Endothelial cell of umbilical vein (primary cell): ENCODE data around the gene TEDC1. TPM values are rescaled to one million over a fixed set of nuclear protein-coding genes. Genes with fewer than 3 reads are reported as not detected.

Source experiments
- BruUV-seq: library from RNA; stranded (reverse); fragments of 400-500 nt; replicated peaks from 2 replicates; lab custom pipeline; 2021; lab: Mats Ljungman, UMichigan
- CTCF ChIA-PET: fragments of 300-600, 350-600 bp; sonication (Branson Sonifier 250); formaldehyde crosslinking; loops from one replicate; lab custom pipeline; 2021; ENCODE audit warnings: antibody characterized with exemption, inconsistent platforms; lab: Charles Lee
- POLR2A ChIA-PET: fragments of 300-600, 350-600 bp; sonication (Branson Sonifier 250); formaldehyde crosslinking; loops from one replicate; lab custom pipeline; 2021; ENCODE audit warnings: antibody characterized with exemption, inconsistent platforms; lab: Charles Lee
- DNase-seq: peaks from one replicate; pipeline ENCODE4 v3.0.0-alpha.2; 2011; ENCODE audit warnings: low read depth, low spot score
- FAIRE-seq: peaks from 2 replicates; lab custom pipeline; 2011; peaks lifted over from hg19 to GRCh38; lab: Jason Lieb, UNC
- H2AFZ ChIP-seq: 2 replicates; pipeline ENCODE4 v1.6.0; 2012; ENCODE audit warnings: low read depth, low read length, control low read depth, inconsistent platforms
- H3K27ac ChIP-seq: 2 replicates; pipeline ENCODE4 v1.5.1; 2011; ENCODE audit warnings: low read depth, mild to moderate bottlenecking, control low read depth, low read length, moderate library complexity; ENCODE audit not compliant: insufficient read depth
- H3K27me3 ChIP-seq, 2 experiments: 2 replicates each; pipeline versions ENCODE4 v1.6.0 to v1.6.1; 2011; ENCODE audit warnings: low read length in 2 of 2, mixed read lengths in 1 of 2; ENCODE audit not compliant: control insufficient read depth in 2 of 2, insufficient read depth in 2 of 2
- H3K36me3 ChIP-seq, 2 experiments: 2 replicates in 1 of 2; 3 replicates in 1 of 2; pipeline ENCODE4 v1.5.1; 2011; ENCODE audit warnings: low read length in 2 of 2, mild to moderate bottlenecking in 1 of 2, moderate library complexity in 1 of 2; ENCODE audit not compliant: control insufficient read depth in 2 of 2, insufficient read depth in 2 of 2; ENCODE audit errors: extremely low read depth in 1 of 2
- H3K4me1 ChIP-seq: 3 replicates; pipeline ENCODE4 v1.5.1; 2011; ENCODE audit warnings: mild to moderate bottlenecking, low read length; ENCODE audit not compliant: control insufficient read depth, insufficient read depth; ENCODE audit errors: extremely low read depth
- H3K4me2 ChIP-seq: 2 replicates; pipeline ENCODE4 v1.6.1; 2011; ENCODE audit warnings: low read length, control low read depth, mixed read lengths; ENCODE audit not compliant: insufficient read depth
- H3K4me3 ChIP-seq, 3 experiments: fragments of 200-600 bp in 1 of 3; sonication (generic), shearing (Covaris generic) in 1 of 3; replicated peaks in 1 of 3; 2 replicates each; pipeline ENCODE4 v1.5.1; 2011 to 2016; ENCODE audit warnings: control low read depth in 3 of 3, low read length in 3 of 3, mild to moderate bottlenecking in 2 of 3, inconsistent platforms in 1 of 3, low read depth in 1 of 3, moderate library complexity in 1 of 3; ENCODE audit not compliant: insufficient read depth in 1 of 3
- H3K79me2 ChIP-seq: 2 replicates; pipeline ENCODE4 v1.6.0; 2012; ENCODE audit warnings: low read length, inconsistent platforms; ENCODE audit not compliant: control insufficient read depth, insufficient read depth
- H3K9ac ChIP-seq: replicated peaks from 2 replicates; pipeline ENCODE3; 2011; ENCODE audit warnings: low read length, control low read depth; ENCODE audit not compliant: insufficient read depth; ENCODE audit errors: extremely low read depth
- H3K9me1 ChIP-seq: replicated peaks from 3 replicates; pipeline ENCODE4 v1.6.0; 2011; ENCODE audit warnings: mild to moderate bottlenecking, low read length; ENCODE audit not compliant: control insufficient read depth, insufficient read depth; ENCODE audit errors: extremely low read depth
- H3K9me3 ChIP-seq: replicated peaks from 2 replicates; pipeline ENCODE4 v1.5.1; 2012; ENCODE audit warnings: low read length, inconsistent platforms; ENCODE audit not compliant: control insufficient read depth, insufficient read depth
- H4K20me1 ChIP-seq: replicated peaks from 2 replicates; pipeline ENCODE3; 2011; ENCODE audit warnings: mild to moderate bottlenecking, low read length; ENCODE audit not compliant: control insufficient read depth, insufficient read depth; ENCODE audit errors: extremely low read depth
- EZH2 ChIP-seq: IDR thresholded peaks from 2 replicates; pipeline ENCODE4 v1.6.1; 2012; ENCODE audit warnings: borderline replicate concordance, low read depth, mild to moderate bottlenecking, moderate library complexity, low read length, inconsistent platforms; ENCODE audit not compliant: severe bottlenecking
- FOS ChIP-seq: IDR thresholded peaks from 2 replicates; pipeline ENCODE4 v1.6.1; 2011; ENCODE audit warnings: mild to moderate bottlenecking, low read length, moderate library complexity, borderline replicate concordance; ENCODE audit not compliant: insufficient read depth
- GATA2 ChIP-seq: IDR thresholded peaks from 2 replicates; pipeline ENCODE4 v1.7.0; 2011; ENCODE audit warnings: low read depth, mild to moderate bottlenecking, moderate library complexity, mixed read lengths, low read length; ENCODE audit not compliant: insufficient read length, insufficient read depth
- JUN ChIP-seq: IDR thresholded peaks from 2 replicates; pipeline ENCODE4 v1.6.1; 2011; ENCODE audit warnings: borderline replicate concordance, low read depth; ENCODE audit not compliant: insufficient read length, insufficient read depth
- MYC ChIP-seq: IDR thresholded peaks from one replicate; pipeline ENCODE4 v1.6.1; 2011; ENCODE audit warnings: mild to moderate bottlenecking, low read depth, low read length
- POLR2A ChIP-seq: IDR thresholded peaks from 2 replicates; pipeline ENCODE4 v1.6.1; 2012; ENCODE audit warnings: low read depth, mild to moderate bottlenecking, control low read depth, low read length
- POLR2AphosphoS5 ChIP-seq: IDR thresholded peaks from 2 replicates; pipeline ENCODE4 v1.6.1; 2012; ENCODE audit warnings: low read depth, mild to moderate bottlenecking, control low read depth, low read length, moderate library complexity; ENCODE audit not compliant: insufficient read depth
- dilution Hi-C: fragments of 300-500 bp; cut with MboI; formaldehyde crosslinking; loops from one replicate; pipeline ENCODE4 v1.15.0; 2019; ENCODE audit warnings: low sequenced_read_pairs; ENCODE audit not compliant: extremely low pct_ligation_motif_present
- intact Hi-C: fragments of 100-400 bp; cut with micrococcal nuclease; formaldehyde crosslinking; loops from one replicate; pipeline ENCODE4 v1.10.0; 2022
- polyA plus RNA-seq, 4 experiments: library from polyadenylated mRNA; depleted of rRNA in 3 of 4; stranded (reverse) in 3 of 4; unstranded in 1 of 4; fragments of >200 nt; gene quantifications; 2 replicates each; pipeline versions ENCODE4 v1.2.1 to v1.2.3, GENCODE V29; 2011 to 2012; ENCODE audit warnings: missing spikeins in 1 of 4
- total RNA-seq: library from RNA; stranded (reverse); gene quantifications from 2 replicates; pipeline ENCODE4 v1.2.3, GENCODE V29; 2021
- TF ChIP-seq, protein P1 (sequence below), 2 donors: IDR thresholded peaks; 1 replicate in 1 of 2; 2 replicates in 1 of 2; pipeline ENCODE4 v1.5.1; 2011; ENCODE audit warnings: low read length in 2 of 2, mild to moderate bottlenecking in 2 of 2, moderate library complexity in 2 of 2, control low read depth in 1 of 2, inconsistent platforms in 1 of 2, low read depth in 1 of 2; ENCODE audit not compliant: insufficient read depth in 1 of 2; ENCODE audit errors: extremely low read depth in 1 of 2
- TF ChIP-seq, protein P2 (sequence below): IDR thresholded peaks from 2 replicates; pipeline ENCODE4 v1.6.1; 2011; ENCODE audit not compliant: insufficient read depth, insufficient read length

The TEDC1 gene
- total and polyA plus RNA-seq, 2 donors (not counting 3 experiments of a cell fraction or from before 2014, with no cell fraction given), result 16.5 to 25.3 TPM

DNA sequence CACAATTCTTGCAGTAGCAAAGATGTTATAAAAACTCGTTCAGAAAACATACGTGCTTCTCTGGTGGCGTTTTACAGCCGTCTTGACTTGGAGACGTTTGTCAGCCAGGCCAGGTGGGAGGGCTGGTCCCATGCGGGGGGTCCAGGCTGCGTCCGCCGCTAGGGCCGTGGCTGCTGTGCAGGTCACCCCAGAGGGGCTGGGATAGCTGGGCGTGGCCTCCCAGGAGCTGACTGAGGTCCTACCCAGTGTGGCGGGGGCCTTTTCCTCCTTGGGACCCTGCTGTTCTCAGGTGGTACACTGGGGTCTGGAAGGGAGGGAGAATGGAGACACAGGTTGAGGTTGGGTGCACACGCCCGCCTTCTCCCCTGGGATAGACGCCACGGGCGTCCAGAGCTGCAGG, 46.2 kb upstream of the TEDC1 start:
- Histone ChIP-seq H3K27ac (no peak overlapping the region), H3K4me1 (no peaks in the 10 kb centered on the region), H3K27me3 (no peaks in the 10 kb centered on the region), H3K9ac (no peak overlapping the region), H3K4me2 (no peak overlapping the region), H3K36me3 (peaks cover 0 to 17% of the 10 kb centered on the region in 2 experiments), H3K79me2 (peaks cover 6% of the 10 kb centered on the region), H2AFZ (no peak overlapping the region), H3K4me3 (no peak overlapping the region), H3K9me1 (no peaks in the 10 kb centered on the region), H4K20me1 (no peaks in the 10 kb centered on the region), H3K9me3 (no peaks in the 10 kb centered on the region)
- peak; percentile 13 for TF ChIP-seq POLR2AphosphoS5
- TF ChIP-seq MYC, result no peak
- TF ChIP-seq FOS, result no peak
- ChIA-PET CTCF (interaction anchor here (0.6 kb wide), 1 partner anchor 45 kb away, joined by 3 read pairs; no protein-coding TSS in a partner anchor), POLR2A (no interaction called here)
- dilution Hi-C loops (no loop called here), intact Hi-C loops (no loop called here)
- FAIRE-seq, result no peak
- no peak for DNase-seq
- no TSS peak for BruUV-seq

DNA sequence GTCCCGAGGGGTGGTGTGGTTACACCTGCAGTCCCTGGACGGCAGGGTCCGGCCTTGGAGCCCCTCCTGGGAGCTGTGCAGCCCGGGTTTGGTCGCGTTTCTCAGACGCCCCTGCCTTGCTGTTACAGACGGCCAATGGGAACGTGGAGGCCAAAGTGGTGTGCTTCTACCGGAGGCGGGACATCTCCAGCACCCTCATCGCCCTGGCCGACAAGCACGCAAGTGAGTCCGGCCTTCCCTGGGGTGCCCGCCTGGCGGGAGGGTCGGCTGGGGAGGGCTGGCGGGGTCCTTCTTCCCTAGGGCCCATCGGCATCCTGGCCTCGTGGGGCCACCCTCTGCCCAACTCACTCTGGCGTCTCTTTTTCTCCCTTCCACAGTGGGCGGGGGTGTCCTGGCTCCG, 45.8 kb upstream of the TEDC1 start:
- TF ChIP-seq MYC (no peak), POLR2A (no peak), FOS (no peak), JUN (no peak), GATA2 (no peak), POLR2AphosphoS5 (no peak), EZH2 (no peak)
- TF ChIP-seq, protein P1, sequence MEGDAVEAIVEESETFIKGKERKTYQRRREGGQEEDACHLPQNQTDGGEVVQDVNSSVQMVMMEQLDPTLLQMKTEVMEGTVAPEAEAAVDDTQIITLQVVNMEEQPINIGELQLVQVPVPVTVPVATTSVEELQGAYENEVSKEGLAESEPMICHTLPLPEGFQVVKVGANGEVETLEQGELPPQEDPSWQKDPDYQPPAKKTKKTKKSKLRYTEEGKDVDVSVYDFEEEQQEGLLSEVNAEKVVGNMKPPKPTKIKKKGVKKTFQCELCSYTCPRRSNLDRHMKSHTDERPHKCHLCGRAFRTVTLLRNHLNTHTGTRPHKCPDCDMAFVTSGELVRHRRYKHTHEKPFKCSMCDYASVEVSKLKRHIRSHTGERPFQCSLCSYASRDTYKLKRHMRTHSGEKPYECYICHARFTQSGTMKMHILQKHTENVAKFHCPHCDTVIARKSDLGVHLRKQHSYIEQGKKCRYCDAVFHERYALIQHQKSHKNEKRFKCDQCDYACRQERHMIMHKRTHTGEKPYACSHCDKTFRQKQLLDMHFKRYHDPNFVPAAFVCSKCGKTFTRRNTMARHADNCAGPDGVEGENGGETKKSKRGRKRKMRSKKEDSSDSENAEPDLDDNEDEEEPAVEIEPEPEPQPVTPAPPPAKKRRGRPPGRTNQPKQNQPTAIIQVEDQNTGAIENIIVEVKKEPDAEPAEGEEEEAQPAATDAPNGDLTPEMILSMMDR (IDR thresholded peaks at IDR 0.05; ENCODE audit: extremely low read depth in 1 of 2, insufficient read depth in 1 of 2, low read depth in 1 of 2, low read length in 2 of 2), result no peak
- TF ChIP-seq, protein P2, sequence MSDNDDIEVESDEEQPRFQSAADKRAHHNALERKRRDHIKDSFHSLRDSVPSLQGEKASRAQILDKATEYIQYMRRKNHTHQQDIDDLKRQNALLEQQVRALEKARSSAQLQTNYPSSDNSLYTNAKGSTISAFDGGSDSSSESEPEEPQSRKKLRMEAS, result no peak
- Histone ChIP-seq H3K4me1 (no peaks in the 10 kb centered on the region), H3K4me2 (no peak overlapping the region), H3K36me3 (peaks cover 0 to 21% of the 10 kb centered on the region in 2 experiments), H2AFZ (no peak overlapping the region), H3K9me1 (no peaks in the 10 kb centered on the region), H3K9me3 (no peaks in the 10 kb centered on the region), H4K20me1 (no peaks in the 10 kb centered on the region), H3K9ac (no peak overlapping the region), H3K79me2 (peaks cover 6% of the 10 kb centered on the region), H3K4me3 (no peak overlapping the region), H3K27ac (no peak overlapping the region), H3K27me3 (no peaks in the 10 kb centered on the region)
- POLR2A ChIA-PET, result no interaction called here
- CTCF ChIA-PET, result interaction anchor here (0.6 kb wide), 1 partner anchor 44 kb away, joined by 3 read pairs; no protein-coding TSS in a partner anchor
- DNase-seq, result no peak
- intact Hi-C loops (no loop called here), dilution Hi-C loops (no loop called here)
- FAIRE-seq, result no peak
- BruUV-seq, result no TSS peak
